IMR-90 (cell line): ENCODE data around the gene SPATA13.
A peak's percentile ranks its signal among the peaks of the same experiment; 100 is the strongest.

Experiments used
- CEBPB ChIP-seq: IDR thresholded peaks from 2 replicates; pipeline ENCODE4 v1.6.1; 2012; ENCODE audit warnings: low read depth, low read length, improper control_type of control experiment
- CTCF ChIP-seq: conservative IDR thresholded peaks from 2 replicates; pipeline ENCODE4 v1.5.1; 2012; ENCODE audit warnings: mild to moderate bottlenecking, low read depth, low read length, improper control_type of control experiment
- ELK1 ChIP-seq: fragments of 150-350 bp; IDR thresholded peaks from 2 replicates; pipeline ENCODE4 v1.6.1; 2016; ENCODE audit warnings: low read depth, mild to moderate bottlenecking, low read length, moderate library complexity, borderline replicate concordance
- MAZ ChIP-seq: IDR thresholded peaks from 2 replicates; pipeline ENCODE4 v1.6.1; 2012; ENCODE audit warnings: low read depth, mild to moderate bottlenecking, low read length, improper control_type of control experiment, moderate library complexity, borderline replicate concordance
- MXI1 ChIP-seq: IDR thresholded peaks from 2 replicates; pipeline ENCODE4 v1.6.1; 2012; ENCODE audit warnings: low read depth, mild to moderate bottlenecking, low read length, moderate library complexity, borderline replicate concordance
- POLR2A ChIP-seq: IDR thresholded peaks from 2 replicates; pipeline ENCODE4 v1.6.1; 2012; ENCODE audit warnings: mild to moderate bottlenecking, low read depth, low read length
- RAD21 ChIP-seq: IDR thresholded peaks from 2 replicates; pipeline ENCODE4 v1.6.1; 2012; ENCODE audit warnings: low read length, improper control_type of control experiment
- RCOR1 ChIP-seq: IDR thresholded peaks from 2 replicates; pipeline ENCODE4 v1.6.1; 2012; ENCODE audit warnings: mild to moderate bottlenecking, low read length, improper control_type of control experiment; ENCODE audit not compliant: insufficient replicate concordance
- RFX5 ChIP-seq: IDR thresholded peaks from 2 replicates; pipeline ENCODE4 v1.8.0; 2012; ENCODE audit warnings: low read depth, mild to moderate bottlenecking, low read length, moderate library complexity
- SMC3 ChIP-seq: fragments of 150-350 bp; IDR thresholded peaks from 2 replicates; pipeline ENCODE4 v1.6.1; 2016; ENCODE audit warnings: low read depth, mild to moderate bottlenecking, antibody characterized with exemption, low read length, moderate library complexity

- no peak for TF ChIP-seq CTCF
- no peak for TF ChIP-seq POLR2A
- TF ChIP-seq RAD21: no peak
- TF ChIP-seq RCOR1: no peak
- no peak for TF ChIP-seq MXI1
- peak; percentile 44; the same call in 1 of the 2 replicates for TF ChIP-seq CEBPB
- no peak for TF ChIP-seq RFX5
- no peak for TF ChIP-seq SMC3
- no peak for TF ChIP-seq ELK1
- no peak for TF ChIP-seq MAZ
Measured at GRCh38 chr13:24306632-24307031, 146.1 kb downstream of the SPATA13 start.
